T47D (cell line): Measurements from ENCODE around the gene PLIN4.

Source experiments
- DNase-seq, 2 experiments: peaks; one replicate each; pipeline versions ENCODE4 v3.0.0 to v3.0.0-alpha.2; 2011 to 2012; ENCODE audit warnings: low read depth in 1 of 2, low spot score in 1 of 2
- JUND ChIP-seq: IDR thresholded peaks from 2 replicates; pipeline ENCODE4 v1.6.1; 2012; ENCODE audit warnings: low read depth
- in situ Hi-C: cut with HindIII; loops from 2 replicates; pipeline ENCODE4 v1.10.0; 2016; ENCODE audit warnings: low sequenced_read_pairs, low pct_unique_long_range_greater_than_20kb

PLIN4 gene

DNA sequence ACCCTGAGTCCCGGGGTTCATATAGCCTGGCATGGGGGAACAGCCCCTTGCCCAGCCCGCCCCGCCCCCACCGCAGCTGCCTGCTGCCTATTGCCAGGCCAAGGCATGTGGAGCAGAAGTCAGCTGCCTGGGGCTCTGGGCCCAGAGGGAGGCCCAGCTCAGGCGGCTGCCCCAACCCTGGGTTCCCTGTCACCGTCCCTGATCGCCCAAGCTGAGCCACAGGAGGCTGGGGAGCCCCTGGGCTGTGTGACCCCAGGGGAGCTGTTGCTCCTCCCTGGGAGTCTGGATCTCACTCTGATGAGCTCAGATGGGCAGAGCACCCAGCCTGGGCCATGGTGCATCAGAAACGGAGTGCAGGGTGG lies 1.4 kb downstream of the PLIN4 start:
- no peak for DNase-seq
- no peak for TF ChIP-seq JUND
- in situ Hi-C loops: no loop called here

GRCh38 chr19:4516199-4516938 lies 1.9 kb downstream of the PLIN4 start:
- DNase-seq: no peak
- in situ Hi-C loops: no loop called here
- TF ChIP-seq JUND: no peak

DNA sequence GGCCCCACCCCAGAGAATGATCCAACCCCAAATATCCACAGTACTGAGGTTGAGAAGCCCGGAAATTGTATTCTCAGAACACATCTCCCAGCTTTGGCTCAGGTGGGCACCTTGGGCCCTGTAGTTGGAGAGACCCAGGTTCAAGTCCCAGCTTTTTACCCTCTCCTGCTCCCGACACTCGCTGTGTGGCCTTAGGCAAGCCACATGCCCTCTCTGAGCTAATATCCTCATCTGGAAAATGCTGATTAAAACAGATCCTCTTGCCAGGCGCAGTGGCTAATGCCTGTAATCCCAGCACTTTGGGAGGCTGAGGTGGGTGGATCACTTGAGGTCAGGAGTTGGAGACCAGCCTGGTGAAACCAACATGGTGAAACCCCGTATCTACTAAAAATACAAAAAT lies 2.6 kb downstream of the PLIN4 start:
- DNase-seq: no peak
- in situ Hi-C loops: no loop called here
- no peak for TF ChIP-seq JUND

DNA sequence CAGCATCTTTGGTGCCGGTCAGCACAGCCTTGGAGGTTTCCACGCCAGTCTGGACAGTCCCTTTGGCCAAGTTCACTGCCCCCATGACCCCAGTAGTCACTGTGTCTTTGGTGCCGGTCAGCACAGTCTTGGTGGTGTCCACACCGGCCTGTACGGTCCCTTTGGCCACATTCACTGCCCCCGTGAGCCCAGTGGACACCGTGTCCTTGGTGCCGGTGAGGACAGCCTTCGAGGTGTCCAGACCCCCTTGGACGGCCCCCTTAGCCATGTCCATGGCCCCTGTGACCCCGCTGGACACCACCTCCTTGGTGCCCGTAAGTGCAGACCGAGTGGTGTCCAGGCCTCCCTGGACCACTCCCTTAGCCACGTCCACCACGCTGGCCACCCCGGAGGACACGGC lies 5.0 kb downstream of the PLIN4 start:
- no peak for TF ChIP-seq JUND
- in situ Hi-C loops: no loop called here
- no peak for DNase-seq

DNA sequence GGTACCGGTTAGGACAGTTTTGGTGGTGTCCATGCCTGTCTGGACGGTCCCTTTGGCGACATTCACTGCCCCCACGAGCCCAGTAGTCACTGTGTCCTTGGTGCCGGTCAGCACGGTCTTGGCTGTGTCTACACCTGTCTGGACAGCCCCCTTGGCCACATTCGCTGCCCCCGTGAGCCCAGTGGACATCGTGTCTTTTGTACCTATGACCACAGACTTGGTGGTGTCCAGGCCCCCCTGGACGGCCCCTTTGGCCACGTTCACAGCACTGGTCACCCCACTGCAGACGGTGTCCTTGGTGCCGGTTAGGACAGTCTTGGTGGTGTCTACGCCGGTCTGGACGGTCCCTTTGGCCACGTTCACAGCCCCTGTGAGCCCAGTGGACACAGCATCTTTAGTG lies 6.2 kb downstream of the PLIN4 start:
- DNase-seq: no peak
- in situ Hi-C loops: no loop called here
- TF ChIP-seq JUND: no peak

- DNase-seq: no peak
- no peak for TF ChIP-seq JUND
- in situ Hi-C loops: no loop called here
Observed at GRCh38 chr19:4511300-4512054, 6.8 kb downstream of the PLIN4 start.

DNA sequence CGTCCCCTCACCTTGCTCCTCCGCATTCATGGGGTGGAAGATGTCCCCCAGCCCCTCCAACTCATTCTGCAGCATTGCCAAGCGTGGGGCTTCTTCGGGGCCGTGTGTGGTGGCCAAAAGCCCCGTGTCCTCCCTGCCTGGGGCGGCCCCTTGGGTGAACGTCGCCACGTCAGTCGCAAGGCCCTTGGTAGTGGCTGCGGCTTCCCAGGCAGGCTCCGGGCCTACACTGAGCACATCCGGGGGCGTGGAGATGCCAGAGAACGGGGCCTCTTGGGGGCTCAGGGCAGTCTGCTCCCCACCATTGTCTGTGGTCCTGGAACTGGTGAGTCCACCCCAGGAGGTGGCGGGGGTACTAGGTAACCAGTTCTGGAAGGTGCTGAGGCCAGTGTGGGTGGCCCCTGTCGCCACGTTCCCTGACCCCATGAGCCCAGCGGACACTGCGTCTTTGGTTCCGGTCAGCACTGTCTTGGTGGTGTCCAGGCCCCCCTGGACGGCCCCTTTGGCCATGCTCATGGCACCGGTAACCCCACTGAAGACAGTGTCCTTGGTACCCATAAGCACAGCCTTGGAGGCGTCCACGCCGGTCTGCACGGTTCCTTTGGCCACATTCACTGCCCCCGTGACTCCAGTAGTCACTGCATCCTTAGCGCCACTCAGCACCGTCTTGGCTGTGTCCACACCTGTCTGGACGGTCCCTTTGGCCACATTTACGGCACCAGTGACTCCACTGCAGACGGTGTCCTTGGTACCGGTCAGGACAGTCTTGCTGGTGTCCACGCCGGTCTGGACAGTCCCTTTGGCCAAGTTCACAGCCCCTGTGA lies 7.6 kb downstream of the PLIN4 start:
- in situ Hi-C loops: no loop called here
- DNase-seq: no peak
- TF ChIP-seq JUND: no peak

DNA sequence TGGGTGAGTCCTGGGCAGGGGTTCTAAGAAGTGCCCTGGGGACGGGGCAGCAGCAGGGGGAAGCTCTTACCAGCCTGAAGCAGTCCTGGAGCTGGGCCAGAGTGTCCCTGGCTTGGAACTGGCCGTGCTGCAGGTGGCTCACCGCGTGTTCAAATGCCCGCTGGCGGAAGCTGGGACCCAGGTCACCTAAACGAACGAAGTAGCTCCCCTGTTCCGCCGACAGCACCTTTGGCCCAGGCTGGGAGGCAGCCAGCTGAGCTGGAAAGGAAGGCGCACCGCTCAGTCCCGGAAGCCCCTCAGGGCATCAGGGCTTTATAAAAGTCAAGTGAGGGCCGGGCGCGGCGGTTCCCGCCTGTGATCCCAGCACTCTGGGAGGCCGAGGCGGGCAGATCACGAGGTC lies 9.6 kb downstream of the PLIN4 start:
- in situ Hi-C loops: no loop called here
- no peak for DNase-seq
- TF ChIP-seq JUND: no peak

- in situ Hi-C loops: no loop called here
- no peak for TF ChIP-seq JUND
- no peak for DNase-seq
Observed at GRCh38 chr19:4507804-4508203, 10.5 kb downstream of the PLIN4 start.

DNA sequence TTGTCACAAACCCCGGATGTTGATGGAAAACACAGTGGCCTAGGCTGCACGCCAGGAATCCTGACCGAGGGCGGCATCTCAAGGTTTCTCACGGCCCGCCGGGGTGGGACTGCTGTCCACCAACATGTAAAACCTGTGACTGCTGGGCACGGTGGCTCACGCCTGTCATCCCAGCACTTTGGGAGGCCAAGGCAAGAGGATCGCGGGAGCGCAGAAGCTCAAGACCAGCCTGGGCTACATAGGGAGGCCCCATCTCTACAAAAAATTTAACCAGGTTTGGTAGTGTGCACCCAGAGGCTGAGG lies 11.2 kb downstream of the PLIN4 start:
- DNase-seq: no peak
- in situ Hi-C loops: no loop called here
- TF ChIP-seq JUND: no peak

GRCh38 chr19:4506449-4507149 lies 11.7 kb downstream of the PLIN4 start:
- no peak for DNase-seq
- in situ Hi-C loops: no loop called here
- no peak for TF ChIP-seq JUND

DNA sequence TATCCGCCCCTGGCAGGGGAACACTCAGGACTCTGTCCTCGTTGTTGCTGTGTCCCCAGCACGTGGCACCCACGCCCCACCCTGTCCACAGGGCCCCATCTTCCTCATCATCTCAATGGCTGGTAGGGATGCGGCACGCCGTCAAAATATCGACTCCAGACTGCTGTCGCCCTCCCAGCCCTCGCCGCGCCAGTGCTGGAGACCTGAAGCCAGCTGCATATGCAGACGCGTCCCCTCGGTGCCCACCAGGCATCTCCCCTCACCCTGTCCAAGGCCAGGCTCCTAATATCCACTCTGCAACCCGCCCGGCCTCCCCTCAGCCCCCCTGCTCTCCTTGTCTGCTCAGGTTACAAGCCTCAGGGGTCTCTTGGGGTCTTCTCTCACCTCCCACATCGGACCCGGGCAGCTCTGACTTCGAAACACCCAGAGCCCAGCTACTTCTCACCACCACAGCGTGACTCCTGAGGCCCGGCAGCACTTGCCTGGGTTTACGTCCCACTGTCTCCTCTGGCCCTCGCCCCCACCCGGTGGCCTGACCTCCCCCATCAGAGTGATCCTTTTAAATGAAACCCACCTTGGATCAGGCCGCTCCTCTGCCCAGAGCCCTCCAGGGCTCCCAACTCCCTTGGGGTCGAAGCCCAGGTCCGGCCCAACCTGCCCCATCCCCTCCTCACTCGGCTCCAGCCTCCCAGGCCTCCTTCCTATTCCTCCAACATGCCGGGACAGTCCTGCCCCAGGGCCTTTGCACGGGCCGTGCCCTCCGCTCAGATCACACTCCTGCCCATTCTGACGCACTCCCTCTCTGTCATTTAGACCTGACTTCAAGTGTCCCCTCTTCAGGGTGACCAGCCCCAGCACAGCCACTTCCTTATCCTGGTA lies 12.5 kb downstream of the PLIN4 start:
- in situ Hi-C loops: no loop called here
- TF ChIP-seq JUND: no peak
- DNase-seq: no peak
